ENCODE results near the gene SHF.

SHF gene

DNA sequence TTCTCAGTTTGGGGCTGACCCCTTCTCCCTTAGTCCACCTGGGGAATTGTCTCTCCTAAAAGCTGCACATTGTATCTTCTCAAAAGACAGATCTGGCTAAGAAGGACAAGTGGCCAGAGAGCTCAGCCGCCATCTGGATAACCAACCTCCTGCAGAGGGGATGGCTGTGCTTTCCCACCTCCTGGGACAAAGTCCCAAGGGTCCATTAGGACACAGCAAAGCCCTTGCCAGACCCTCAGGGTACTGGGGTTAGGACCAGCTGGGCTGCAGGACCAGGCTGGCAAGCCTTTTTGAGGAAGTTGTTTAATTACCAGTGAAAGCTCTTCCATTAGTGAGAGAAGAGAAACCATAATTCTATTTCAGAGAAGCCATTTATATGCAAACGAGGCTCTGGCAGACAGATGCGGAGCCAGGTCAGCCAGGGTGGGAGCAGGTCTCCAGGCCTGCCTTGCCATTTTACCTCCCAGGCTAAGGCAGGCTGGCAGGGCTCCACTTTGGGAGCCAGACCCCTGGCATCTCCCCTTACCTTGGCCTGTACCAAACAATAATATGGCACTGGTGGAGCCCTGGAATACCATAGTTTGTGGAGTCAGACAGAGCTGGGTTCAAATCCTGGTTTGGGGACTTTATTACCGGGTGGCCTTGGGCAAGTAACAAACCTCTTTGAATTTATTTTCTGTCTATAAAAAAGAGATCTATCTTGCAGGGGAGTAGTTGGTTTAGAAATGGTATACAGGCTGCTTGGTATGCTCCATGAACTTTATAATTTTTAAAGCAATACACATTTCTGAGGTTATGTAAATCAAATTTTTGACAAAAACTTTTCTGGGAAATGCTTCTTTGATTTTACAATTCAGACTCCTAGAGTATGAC is 17.9 kb downstream of the SHF start:
- no peak for FAIRE-seq

DNA sequence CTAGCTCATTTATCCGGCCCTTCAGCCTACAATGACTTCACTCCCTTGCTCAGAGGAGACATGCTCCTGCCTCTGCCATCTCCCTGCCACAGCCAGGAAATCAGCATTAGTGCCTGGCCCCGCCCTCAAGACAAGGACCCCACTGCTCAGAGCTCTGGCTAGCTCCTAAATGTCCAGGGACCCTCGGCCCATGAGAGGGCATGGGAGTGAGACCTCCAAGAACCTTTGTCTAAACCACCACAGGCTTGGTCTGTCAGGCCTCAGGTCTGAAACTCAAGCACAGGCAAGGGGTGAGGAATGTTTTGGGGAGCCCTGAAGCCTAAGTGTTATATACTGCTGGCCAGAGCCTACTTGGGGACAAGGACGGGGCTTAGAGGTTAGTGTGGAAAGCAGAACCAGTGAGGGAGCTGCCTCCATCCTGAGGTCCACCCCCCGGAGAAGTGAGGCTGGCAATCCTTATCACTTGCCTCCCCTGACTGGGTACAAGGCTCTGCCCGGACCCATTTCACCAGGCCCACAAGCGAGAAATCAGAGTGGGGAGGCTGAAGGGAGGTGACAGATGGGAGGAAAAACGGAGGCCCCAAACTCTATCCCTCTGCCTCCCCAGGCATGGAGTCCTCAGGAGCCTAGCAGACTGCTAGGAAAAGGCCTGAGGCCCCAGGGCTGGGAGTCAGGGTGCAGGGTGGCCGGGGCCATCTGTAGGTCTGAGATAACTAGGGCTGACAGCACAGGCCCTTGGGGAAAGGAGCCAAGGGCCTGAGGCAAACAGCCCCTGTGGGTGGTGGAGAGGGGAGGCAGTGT is 18.8 kb downstream of the SHF start:
- FAIRE-seq: no peak

DNA sequence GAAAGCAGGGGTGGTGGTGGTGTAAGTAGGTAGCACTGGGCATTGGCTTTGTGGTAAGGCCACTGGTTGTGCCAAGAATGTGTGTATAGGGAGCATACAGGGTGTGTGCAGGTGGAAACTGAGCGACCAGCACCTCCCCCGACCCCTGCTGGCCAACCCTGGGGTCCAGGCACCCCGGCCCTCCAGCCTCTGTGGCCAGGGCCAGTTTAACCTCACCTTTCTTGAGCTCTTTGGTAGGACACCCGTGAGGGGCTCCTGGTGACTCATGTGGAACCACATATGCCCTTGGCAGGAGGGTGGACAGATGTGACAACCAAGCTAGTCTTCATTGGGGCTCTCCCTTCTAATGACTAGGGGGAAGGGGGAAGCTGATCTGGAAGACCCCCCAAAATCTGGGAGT is 19.5 kb downstream of the SHF start:
- FAIRE-seq: no peak

DNA sequence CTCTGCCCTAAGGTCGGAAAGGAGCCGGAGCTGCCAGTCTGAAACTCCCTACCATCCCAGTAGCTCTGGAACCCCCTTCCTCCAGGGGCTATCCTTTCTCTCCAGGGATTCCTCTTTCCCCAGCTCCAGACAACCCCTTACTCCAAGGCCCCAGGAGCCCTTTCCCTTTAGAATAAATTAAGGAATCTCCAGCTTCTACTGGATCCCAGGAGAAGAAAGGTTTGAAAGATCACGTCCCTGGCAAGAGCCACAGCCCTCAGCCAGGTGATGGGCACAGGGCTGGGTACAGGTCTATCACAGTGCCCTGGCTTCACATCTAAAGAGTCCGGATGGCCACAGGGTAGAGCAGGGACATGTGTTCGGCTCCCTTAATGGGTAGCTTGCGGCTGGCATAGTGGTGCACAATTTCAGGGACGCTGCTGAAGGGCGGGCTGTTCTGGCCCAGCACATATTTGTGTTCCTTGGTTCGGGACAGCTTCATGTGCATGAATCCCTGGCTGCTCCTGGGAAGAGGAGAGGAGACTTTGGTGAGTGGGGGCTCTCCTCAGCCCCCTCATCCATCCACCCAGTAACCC is 20.0 kb downstream of the SHF start:
- FAIRE-seq: no peak

DNA sequence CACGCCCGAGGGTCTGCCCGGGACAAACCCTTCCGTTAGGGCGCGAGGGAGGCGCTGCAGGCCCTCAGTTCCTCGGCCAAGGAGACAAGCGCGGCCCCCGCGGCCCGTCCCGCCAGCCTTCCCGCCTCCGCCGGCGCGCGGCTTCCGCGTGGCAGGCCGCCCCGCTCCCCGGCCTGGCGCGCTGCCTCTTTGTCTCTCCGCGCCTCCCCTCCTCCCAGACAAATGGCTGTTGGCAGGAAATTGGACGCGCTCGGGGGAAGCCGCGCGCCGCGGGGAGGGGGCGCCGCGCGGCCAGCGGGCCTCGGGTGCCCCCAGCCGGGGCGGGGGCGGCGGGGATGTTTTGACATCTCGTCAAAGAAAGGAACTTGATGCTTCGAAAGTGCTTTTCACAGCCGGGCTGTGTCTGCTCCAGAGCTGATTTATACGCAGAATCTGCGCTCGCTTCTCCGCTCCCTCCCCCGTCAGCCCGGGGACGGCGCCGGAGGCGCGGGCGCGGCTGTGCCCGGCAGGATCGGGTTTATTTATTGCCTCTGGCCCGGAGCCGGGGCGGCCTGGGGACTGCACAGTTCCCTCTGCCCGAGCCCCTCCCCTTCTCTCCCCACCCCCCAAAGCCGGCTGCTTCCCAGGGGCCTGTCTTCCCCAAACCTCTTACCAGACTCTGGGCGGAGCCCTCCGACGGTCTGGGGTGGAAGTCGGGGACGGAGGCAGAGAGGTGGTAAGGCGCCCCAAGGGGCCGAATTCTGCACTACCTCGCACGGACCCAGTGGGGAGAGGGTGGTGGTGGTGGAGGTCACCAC is 20.7 kb downstream of the SHF start:
- no peak for FAIRE-seq

DNA sequence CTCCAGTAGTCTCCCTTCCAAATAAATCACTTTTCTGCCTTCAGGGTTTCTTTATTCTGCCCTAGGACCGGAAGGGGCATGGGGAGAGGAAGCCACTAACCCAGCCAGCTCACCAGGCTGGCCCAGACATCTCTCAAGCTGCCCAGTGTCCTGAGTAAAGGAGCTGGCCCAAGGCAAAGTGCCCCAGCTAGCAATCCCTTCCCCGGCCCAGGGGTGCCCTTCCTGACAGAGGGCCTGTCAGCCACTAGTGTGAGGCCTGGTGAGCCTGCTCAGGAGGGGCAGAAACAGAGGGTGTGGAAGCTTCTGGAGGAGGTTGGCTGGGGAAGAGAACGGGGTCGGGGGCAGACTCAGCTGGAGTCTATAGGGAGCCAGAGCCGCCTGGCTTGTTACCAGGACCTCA is 22.2 kb downstream of the SHF start:
- no peak for FAIRE-seq

DNA sequence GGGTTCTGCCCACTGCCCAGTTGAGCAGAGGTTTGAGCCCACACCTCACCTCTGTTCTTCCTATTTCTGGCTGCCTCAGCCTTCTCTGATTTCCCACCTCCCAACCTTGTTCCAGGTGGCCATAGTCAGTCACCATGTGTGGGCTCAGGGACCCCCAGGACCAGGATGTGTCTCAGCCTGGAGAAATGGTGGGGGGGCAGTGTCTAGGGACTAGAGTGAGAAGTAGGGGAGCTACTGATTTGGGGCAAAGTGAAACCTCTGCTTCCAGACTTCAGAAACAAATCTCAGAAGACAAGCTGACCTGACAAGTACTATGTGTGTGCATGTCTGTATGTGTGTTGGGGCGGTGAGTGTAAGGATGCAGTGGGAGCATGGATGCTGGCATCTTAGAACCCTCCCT is 22.9 kb downstream of the SHF start:
- FAIRE-seq: no peak

DNA sequence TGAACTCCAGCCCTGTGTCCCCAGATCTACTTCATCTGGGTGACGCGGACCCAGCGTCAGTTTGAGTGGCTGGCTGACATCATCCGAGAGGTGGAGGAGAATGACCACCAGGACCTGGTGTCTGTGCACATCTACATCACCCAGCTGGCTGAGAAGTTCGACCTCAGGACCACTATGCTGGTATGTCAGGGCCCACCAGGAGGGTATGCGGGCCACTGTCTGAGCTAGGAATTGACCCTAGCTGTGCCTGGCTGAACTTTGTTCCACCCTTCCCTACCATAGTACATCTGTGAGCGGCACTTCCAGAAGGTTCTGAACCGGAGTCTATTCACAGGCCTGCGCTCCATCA is 24.3 kb downstream of the SHF start:
- no peak for FAIRE-seq

DNA sequence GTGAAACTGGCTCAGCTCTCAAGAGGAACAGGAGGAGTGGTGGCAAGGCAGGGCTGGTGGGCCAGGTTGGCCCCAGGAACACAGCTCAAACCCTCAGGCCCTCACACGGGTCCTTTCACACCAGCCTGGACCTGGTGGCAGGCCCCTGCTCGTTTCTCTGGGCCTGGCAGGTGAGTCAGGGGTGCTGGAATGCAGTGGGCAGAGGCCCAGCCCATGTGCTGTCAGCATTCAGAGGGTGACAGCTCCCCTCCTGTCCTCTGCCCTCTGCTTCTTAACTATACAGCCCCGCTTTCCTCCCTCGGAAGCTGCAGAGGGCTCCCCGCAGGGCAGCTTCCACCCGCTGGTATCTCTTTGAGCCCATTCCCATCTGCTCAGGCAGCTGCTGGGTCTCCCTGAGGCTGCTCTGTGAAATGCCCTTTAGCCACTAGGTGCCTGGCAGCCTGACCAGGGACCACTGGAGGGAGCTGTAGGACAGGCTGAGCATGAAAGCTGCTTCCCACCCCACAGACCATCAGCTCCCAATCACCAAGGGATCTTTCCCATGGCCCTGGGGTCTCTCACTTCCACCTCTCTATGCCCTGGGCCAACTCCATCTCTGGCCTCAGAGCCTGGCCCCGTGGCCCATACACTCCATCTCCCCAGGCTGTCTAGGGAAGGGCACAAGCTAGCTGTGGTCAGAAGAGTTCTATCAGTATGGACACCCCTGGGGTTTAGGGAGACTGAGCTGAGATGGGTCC is 24.8 kb downstream of the SHF start:
- FAIRE-seq: no peak

DNA sequence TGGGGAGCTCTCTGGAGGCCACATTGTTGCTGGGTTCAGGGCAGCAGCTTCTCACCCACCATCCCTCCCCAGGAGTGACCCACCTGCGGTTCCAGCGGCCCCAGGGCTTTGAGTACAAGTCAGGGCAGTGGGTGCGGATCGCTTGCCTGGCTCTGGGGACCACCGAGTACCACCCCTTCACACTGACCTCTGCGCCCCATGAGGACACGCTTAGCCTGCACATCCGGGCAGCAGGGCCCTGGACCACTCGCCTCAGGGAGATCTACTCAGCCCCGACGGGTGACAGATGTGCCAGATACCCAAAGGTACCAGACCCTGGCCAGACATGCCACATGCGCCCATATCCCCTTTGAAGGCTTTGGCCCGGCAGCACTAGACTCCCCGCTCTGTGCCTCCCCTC is 26.1 kb downstream of the SHF start:
- FAIRE-seq: no peak

DNA sequence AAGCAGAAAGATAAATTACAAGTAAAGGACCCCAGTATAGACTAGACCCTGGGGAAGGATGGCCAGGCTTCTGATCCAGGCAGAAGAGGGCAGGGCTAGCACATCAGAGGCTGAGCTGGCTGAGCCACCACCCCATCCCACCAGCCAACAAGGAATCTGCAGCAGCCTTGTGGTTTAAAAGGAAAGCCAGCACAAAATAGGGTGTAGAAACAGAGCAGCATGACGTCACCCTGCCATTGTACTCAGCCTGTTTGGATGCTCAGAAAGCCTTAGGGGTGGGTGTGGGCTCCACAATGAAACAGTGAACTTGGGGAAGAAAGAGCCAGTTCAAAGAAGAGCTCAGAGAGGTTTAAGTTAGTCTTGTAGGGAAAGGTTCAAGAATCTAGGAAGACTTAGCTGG is 29.8 kb downstream of the SHF start:
- FAIRE-seq: no peak

DNA sequence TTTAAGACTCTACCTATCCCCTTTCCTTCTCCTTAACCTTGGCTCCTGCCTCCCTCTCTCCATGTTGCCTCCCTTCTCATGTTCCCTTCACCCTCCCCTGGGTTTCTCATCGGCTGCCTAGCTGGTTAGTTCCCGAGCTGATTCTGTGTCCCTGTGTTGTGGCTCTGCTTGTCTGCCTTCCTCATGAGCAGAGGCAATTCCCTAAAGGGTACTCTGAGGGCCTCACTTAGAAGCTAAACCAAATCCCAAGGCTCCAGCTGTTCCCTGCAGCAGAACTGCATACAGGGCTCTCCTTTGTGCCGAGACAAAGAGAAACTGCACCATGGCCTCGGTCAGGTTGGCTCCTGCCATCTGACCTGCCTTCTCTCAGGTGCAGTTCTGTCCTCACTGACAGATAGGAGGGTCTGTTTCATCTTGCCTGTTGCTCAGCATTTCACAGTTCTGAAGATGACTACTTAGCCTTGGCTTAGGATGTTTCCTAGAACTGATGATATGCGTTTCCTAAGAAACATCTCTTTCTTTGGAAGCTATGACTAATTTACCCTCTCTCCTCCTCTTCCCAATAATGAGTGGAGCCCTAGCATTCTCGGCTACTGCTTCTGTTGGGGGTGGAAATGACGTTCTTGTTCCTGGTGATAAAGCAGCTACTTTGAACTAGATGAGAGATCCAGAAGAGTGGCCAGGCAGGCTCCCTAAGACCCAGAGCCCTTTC is 30.9 kb downstream of the SHF start:
- no peak for FAIRE-seq

DNA sequence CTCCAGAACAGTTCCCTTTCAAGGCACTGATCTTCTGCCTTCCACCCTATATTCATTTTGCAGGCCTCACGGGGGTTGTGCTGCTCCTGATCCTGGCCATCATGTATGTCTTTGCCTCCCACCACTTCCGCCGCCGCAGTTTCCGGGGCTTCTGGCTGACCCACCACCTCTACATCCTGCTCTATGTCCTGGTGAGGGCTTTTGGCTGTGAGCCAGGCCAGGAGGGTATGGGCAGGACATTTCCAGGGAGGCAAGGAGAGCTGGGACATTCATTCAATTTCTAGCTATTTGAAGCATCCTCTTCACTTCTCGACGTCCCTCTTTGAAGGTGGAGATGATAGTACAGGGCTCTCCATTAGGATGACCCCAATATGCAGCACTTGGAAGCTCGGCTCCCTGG is 32.0 kb downstream of the SHF start:
- FAIRE-seq: no peak

DNA sequence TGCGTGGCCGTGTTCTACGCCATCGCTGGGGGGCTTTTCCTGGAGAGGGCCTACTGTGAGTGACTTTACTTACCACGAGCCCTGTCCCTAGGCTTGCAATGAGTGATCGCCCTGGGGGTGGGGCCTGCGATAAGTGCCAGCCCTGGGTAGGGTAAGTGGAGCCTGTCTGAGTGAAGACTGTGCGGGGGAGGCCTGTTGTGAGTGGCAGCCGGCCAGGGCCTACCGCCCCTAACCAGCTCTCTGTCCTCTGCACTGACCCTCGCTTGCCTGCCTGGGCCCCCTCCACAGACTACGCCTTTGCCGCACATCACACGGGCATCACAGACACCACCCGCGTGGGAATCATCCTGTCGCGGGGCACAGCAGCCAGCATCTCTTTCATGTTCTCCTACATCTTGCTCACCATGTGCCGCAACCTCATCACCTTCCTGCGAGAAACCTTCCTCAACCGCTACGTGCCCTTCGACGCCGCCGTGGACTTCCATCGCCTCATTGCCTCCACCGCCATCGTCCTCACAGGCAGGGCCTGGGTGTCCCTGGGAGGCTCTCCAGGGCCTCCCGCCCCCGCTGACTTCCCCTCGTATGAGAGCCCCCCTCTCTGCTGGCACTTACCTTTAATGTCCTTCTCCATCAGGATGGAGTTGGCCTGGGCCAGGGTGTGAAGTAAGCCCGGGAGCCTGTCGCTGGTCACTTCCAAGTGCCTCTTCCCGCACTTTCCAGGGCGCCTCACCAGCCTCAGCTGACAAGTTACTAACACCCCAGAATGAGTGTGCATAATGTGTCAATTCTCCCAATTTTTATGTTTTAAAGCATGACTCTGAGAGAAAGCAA is 35.6 kb downstream of the SHF start:
- FAIRE-seq: no peak

DNA sequence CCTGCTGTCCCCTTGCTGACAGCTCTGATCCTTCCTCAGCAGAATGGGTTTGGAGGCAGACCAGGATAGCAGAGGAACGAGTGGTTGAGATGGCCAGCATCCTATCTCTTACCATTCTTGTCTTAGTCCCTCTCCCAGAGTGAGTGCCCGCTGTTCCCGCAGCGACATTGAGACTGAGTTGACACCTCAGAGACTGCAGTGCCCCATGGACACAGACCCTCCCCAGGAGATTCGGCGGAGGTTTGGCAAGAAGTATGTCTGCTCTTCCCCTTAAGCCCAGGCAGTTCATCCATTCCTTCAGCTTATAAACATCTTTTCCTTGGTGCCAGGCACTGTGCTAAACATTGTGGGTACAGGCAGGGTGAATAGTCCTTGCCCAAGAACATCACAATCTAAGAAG is 36.8 kb downstream of the SHF start:
- no peak for FAIRE-seq

DNA sequence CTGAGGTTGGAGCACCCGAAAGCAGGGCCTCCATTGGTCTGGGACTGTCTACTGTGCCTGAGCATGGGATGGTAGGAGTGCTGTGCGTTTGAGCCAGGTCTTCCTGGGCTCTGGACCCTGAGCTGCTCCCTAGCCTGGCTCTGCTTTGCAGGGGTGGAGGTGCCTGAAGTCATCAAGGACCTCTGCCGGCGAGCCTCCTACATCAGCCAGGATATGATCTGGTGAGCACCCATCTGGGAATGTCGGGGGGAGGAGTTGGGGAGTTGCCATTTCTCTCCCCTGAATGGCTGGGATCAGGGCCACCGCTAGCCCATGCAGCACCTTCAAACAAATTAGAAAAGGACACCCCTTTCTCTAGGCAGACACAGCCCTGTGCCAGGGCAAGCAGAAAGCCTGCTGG is 37.3 kb downstream of the SHF start:
- no peak for FAIRE-seq

DNA sequence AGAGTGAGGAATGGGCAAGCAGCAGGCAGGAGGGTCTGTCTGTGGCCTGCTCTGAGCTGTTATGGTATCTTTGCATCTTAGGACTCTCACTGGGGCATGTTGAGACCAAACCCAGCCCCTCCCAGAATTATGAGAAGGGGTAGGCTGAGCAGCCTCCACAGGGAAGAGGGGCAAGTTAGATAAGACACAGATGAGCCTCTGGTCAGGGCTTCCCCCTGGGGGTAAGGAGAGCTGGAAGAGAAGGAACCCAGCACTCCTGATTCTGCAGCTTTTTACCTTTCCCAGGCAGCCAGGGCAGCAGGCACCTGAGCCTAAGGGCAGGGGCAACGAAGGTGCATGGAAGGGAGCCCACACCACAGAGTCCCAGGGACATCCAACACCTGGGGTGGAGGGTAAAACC is 38.7 kb downstream of the SHF start:
- FAIRE-seq: no peak

DNA sequence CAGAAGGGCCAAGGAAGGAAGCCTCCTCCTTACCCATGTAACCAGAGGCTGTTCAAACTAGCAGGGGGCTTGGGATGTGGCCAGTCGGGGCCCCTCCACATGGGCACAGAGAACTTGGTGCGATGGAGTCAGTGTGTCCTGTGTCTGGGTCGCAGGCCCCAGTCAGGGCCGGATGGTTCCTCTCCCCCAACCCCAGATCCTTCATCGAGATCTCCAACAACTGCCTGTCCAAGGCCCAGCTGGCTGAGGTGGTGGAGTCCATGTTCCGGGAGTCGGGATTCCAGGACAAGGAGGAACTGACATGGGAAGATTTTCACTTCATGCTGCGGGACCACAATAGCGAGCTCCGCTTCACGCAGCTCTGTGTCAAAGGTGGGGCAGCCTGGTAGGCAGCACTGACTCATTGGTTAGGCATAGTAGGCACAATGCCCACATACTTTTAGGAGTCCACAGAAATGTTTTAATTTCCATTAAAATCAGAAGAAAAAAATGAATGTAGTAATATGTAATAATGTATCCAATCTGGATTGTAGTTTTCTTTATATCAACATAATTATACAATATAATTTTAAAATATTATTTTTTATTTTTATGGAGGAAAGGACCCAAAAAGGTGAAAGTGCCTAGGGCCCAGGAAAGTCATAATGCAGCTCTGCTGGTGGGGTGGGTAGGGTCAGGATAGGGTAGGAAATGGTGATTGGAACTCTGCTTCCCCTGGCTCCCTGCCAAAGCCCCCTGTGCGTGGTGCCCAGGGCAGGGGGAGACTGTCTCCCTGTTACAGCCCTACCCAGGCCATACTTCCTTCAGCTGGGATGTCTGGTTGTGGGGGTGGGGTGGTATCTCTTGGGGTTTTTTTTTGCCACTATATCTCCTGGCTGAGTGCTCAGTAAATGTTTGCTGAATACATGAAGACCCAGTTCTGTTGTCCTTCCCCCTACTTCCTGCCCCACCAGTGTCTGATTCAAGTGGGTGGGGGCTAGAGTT is 39.4 kb downstream of the SHF start:
- FAIRE-seq: no peak

DNA sequence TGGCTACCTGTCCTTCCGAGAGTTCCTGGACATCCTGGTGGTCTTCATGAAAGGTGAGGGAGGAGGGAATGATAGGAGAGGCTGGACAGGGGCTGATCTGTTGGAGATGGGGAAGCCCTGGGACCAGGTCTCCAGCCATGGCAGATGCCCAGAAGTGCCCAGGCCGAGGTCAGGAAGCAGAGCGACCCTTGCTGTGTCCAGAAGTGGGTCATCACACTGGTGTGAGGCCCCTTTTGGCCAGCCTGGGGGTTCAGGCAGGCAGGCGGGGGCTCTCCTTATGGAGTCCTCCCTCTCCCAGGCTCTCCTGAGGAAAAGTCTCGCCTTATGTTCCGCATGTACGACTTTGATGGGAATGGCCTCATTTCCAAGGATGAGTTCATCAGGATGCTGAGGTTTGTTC is 40.2 kb downstream of the SHF start:
- FAIRE-seq: no peak

DNA sequence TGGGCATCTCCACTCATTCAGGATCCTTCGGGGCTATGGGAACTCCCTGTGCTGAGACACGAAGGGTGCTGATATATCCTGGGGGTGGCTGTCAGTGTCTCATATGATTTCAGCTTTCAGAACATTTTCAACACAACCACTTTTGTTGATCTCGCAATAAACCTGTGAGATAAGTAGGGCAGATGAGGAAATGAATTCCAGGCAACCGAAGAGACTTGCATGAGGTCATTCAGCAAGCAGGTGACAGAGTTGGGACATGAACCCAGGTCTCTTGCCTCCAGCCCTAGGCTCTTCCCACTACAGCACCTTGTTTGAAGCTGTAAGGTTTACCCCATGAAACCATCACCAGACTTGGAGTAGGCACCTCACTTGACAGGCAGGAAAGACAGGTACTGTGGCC is 41.4 kb downstream of the SHF start:
- FAIRE-seq: no peak
